GM19324 (cell line): ENCODE measurements around the gene KLC3.
"Not testable (repeated sequence)": the region's sequence is repeated elsewhere in the genome, so short reads cannot be mapped to it uniquely, and the experiment has no call there.

Experiments
- ATAC-seq: cut with Tn5 transposase; IDR thresholded peaks from one replicate; pipeline ENCODE4 v1.9.1; 2021; ENCODE audit warnings: mild to moderate bottlenecking, moderate library complexity; ENCODE audit not compliant: unreplicated experiment, low FRiP score

KLC3 gene

DNA sequence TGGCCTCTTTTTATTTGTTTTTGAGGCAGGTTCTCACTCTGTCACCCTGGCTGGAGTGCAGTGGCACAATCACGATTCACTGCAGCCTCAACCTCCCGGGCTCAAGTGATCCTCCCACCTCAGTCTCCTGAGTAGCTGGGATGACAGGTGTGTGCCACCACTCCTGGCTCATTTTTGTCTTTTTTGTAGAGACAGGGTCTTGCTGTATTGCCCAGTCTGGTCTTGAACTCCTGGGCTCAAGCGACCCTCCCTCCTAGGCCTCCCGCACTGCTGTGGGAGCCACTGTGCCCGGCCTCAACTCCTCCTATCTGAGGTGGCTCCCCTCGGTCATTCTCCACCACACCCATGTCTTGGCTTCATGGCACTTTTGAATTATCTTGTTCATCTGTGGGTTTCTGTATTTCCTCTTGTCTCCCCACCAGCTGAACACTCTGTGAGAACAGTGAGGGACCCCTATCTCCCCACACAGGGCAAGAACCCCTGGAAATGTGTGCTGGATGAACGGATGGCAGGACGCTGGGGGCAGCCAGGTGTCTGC, 25.8 kb upstream of the KLC3 start:
- no peak for ATAC-seq

DNA sequence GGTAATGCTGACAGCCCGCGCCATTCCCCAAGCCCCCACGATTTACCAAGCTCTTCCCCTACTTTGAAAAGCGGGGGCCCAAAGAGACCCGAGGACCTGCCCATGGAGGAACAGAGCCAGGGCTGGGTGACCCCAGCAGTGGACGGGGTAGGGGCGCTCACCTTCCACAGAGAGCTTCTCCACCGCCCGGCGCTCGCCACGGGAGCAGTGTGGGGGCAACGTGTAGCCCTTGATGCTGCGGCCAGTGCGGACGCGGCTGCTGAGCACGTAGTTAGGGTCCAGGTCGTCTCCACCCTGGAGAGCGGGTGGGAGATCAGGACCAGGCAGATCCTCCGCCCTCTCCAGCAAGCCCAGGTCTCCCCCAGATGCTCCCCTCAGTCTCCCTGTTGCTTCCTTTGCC, 25.2 kb upstream of the KLC3 start:
- ATAC-seq: no peak

DNA sequence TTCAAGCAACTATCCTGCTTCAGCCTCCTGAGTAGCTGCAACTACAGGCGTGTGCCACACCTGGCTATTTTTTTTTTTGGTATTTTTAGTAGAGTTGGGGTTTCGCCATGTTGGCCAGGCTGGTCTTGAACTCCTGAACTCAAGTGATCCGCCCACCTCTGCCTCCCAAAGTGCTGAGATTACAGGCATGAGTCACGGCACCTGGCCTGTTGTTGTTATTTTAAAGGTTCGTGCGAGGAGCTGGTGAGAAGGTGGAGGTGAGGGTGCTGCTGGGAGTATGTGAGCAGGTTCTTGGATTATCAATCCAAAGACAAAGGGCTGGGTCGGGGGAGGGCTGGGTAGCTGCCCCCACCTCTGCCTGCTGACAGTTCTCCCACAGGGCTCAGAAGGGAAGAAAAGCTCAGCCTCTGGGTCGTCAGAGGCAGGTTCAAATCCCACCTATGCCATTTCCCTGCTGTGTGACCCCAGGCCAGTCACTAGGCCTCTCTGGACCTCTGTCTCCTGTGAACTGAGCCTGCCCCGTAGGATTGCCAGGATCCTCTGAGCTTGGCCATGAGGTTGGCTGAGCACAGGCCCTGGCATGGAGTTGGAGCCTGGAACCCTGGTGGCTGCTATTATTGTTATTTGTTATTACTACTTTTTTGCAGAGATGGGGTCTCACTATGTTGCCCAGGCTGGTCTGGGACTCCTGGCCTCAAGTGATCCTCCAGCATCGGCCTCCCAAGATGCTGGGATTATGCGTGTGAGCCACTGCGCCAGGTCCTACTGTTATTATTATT, 19.4 kb upstream of the KLC3 start:
- no peak for ATAC-seq

DNA sequence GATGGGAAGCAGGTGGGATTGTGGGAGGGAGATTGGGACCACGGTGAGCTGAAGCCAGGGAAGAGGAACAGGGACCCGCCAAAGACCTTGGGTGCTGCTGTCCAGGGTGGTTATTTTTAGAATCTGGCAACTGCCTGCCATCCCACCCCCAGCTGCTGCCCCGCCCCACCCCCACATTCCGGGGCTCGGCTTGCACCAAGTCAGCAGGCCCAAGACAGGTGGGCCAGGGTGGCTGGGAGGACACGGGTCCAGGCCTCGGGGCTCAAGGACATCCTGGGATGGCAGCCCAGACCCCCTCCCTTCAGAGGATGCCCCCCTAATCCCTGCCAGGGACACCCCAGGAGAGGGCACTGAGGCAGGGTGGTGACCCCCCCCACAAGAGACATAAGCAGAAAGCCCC, 18.7 kb upstream of the KLC3 start:
- ATAC-seq: no peak

DNA sequence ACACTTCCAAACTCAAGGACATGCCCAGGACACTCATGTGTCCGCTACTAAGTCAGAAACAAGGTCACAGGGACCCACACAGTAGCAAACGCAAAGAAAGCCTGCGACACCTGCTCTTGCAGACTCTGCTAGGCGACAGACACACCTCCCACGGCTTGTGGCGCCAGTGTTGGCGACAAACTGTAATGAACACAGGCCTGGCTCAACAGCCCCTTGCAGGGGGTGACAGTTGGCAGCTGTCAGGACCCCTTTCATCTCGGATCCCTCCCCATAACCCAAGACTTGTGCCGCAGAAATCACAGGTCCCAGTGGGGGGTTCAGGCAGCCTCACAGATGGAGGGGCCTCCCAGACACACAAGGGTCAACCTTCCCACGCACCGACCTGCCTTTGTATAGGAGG, 18.2 kb upstream of the KLC3 start:
- ATAC-seq: no peak

DNA sequence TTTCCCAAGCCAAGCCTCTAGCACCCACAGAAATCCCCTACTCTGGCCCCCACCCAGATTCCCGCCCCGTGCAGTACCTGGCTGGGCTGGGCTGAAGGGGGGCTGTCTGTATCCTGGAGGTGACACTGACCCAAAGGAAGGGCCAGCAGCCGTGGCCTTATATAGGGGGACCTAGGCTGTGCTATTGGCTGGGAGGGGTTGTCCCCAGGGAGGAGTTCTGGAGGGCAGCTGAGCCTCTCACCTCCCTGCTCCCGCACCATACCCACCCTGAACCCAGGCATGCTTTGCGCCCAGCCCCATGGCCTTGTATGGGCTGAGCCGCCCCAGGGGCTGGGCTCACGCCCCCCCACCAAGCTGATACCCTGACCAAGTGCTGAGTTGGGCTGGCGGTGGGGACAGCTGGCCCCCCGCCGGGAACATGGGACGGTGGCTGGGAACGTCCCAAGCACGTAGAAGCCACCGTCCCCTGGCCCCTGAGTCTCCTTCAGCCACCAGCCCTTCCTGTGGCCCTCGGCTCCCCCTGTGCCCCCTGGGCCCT, 17.7 kb upstream of the KLC3 start, which contains the start of gene CKM:
Gene CKM (minus strand): TSS at position 132 of the 538 bp plus-strand sequence. CDS start 3,162 bp downstream, outside the sequence.
- no peak for ATAC-seq

DNA sequence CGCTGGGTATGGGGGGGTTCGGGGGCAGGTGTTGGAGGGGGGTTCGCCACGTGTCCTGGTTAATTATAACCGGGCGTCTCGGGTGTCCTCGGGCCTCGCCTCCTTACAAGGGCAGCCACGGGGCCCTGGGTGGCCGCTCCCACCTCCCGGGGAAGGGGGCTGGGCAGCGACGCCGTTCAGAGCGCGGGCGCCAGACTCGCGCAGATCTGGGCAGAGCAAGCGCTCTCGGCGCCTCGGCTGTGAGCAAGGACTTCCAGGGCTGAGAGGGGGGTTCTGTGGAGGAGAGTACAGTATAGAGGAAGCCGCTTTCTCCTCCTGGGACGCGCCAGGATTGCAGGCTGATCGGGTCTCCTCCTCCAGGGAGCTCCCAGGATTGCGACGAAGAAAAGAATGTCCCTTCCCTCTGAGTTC, 16.9 kb upstream of the KLC3 start:
- no peak for ATAC-seq

DNA sequence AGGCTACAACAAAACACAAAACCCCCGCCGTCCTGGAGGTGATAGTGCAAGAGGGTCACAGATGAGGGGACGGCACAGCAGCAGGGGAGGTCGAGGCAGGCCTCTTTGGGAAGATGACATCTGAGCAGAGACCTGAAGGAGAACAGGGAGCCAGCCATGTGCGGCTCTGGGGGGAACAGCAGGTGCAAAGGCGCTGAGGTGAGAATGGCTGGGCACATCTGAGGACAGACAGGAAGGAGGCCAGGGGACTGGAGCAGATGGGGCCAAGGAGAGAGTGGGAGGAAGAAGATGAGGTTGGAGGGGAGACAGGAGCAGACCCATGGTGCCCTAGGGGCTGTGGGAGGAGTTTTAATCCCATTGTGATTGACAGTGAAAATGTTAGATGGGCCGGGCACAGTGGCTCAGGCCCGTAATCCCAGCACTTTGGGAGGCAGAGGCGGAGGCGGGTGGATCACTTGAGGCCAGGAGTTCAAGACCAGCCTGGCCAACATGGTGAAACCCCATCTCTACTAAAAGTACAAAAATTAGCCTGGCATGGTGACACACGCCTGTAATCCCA, 16.1 kb upstream of the KLC3 start:
- ATAC-seq: no peak

DNA sequence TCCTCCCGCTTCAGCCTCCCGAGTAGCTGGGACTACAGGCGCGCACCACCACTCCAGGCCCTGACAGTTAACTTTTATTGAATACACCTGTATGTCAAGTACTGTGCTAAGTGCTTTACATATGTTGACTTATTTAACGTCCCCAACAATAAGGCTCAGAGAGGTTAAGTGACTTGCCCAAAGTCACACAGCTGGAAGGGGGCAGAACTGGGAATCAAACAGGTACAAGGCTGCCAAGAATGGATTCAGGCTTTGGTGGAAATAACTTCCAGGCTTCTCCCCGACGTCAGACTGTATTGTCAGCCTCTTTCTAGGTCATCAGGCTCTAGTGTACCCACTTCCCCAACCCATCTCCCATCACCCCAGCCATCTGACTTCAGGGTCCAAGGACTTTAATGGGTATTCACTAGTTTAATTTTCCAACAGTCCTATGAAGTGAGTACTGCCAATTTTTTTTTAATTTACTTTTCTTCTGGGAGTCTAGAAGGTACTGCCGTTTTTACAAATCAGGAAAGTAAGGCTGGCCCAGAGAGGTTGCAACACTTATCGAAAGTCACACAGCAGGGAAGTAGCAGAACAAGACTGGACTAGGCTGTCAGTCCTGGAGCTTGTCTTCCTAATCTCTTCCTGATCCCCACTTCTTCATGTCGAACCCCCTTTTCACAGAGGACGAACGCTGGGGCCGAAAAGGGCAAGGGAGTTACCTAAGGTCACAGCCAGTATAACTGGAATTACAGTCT, 13.0 kb upstream of the KLC3 start:
- no peak for ATAC-seq

DNA sequence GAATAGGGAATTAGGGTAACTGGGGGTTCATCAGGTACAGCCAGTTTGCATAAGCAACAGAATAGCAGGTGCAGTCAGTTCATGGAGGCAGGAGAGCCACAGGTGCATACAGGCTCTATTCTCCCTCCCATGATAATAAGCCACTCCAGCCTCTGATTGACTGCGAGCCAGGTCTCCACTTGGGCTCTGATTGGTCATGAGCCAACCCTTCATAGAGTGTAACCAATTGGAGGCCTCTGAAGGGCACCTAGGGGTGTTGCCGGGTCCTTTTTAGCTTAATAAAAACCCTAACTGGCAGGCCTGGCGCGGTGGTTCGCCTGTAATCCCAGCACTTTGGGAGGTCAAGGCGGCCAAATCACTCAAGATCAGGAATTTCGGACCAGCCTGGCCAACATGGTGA, 9.1 kb upstream of the KLC3 start:
- no peak for ATAC-seq

DNA sequence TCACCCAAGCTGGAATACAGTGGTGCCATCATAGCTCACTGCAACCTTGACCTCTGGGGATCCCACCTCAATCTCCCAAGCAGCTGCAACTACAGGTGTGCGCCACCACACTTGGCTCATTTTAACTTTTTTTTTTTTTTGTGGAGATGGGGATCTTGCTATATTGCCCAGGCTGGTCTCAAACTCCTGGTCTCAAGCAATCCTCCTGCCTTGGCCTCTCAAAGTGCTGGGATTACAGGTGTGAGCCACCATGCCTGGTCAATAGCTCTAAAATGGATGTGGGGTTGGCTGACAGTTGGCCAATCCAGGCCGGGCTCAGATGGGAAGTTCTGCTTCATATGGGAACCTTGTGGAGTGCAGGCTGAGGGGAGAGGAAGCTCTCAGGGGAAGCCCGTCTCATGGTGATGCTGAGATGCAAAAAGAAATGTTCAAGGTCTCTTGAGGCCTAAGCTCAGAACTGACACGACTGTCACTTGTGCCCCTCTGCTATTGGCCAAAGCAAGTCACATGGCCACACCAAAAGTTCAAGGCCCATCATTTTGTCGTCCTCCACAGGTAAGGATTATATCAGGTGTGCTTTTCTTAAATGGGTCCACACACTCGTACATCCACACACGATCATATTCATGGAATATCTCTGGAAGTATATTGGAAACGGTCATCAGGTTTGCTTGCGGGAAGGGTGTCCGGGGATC, 6.8 kb upstream of the KLC3 start:
- ATAC-seq: no peak

DNA sequence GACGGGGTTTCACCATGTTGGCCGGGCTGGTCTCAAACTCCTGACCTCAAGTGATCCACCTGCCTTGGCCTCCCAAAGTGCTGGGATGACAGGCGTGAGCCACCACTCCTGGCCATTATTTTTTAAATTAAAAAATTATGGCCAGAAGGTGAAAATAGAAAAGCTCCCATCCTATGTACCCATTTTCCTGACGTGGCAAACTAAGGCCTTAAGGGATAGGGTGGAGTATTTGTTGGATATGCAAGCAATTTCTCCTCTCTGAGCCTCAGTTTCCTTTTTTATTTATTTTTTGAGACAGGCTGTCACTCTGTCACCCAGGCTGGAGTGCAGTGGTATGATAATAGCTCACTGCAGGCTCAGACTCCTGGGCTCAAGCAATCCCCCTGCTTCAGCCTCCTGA, 5.7 kb upstream of the KLC3 start:
- ATAC-seq: not testable (repeated sequence)

DNA sequence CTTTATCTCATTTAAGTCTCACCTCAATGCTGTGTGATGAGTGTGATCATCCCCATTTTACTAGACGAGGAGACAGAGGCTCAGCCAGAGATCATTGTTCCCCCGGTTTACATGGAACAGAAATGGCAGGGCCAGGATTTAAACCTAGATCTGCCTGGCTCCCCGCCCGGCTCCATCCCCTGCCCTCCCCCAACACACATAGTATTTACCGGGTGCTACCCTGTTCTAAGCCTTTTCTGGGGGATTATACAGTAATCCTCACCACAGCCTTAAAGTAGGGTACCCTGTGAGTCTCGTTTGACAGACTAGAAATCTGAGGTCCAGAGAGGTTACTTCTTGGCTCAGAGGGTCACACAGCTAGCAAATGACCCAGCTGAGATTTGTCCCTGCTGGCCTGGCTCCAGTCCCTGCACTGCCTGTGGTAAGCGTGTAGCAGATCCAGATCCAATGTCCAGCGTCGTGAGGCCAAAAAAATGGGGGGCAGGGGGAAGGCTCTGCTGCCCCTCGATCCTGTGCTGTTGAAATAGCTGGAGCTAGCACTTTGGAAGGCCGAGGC, 3.8 kb upstream of the KLC3 start:
- no peak for ATAC-seq

DNA sequence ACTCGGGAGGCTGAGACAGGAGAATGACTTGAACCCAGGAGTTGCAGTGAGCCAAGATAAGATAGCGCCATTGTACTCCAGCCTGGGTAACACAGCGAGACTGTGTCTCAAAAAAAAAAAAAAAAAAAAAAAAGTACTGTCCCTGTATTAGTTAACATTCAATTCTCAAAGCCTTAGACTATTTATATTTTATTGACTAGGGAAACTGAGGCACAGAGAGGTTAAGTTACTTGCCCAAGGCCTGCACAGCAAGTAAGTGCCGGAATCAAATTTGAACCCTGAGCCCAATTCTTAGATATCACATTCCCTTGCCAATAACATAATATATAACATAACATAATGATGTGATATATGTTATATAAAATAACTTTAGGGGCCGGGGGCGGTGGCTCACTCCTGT, 921 bp upstream of the KLC3 start:
- no peak for ATAC-seq

DNA sequence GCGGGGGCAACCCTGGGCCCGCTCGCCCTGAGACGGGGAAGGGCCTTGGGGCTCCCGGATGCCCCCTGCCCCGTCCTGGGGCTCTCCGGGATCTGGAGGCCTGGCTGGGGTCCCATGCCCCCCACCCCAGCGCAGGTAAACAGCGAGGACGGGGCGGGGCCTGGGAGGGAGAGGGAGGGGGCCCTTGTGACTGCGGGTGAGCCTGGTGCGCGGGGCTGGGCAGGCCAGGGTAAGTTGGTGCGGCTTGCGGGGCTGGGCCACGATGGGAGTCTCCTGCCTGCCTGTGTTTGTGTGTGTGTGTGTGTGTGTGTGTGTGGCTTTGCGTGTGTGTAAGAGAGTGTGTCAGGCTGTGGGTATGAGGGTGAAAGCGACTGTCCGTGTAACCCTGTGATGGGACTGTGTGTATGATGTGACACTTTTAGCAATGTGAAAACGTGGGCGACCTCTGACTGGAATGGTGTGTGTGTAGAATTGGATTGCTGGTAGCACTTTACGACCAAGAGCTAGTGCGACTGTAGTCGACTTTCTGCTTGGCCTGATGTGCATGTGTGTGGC, 426 bp downstream of the KLC3 start:
- ATAC-seq: no peak

DNA sequence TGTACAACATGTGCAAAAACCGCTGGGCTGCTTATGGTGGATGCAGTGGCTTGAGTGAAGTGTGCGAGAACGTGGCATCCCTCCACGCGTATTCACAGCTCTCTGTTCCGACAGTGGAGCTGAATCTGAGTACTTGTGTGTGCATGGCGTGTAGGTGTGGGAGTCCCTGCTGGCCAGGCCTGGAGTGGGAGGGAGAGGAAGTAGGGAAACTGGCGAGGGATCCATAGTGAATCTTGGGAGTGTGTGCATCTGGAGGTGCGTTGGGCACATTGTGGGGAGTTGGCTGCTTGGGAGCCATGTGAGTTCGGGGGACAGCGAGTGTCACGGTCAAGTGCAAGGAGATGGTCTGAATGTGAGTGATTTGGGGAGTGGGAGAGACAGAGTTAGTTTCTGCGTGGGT, 2.4 kb downstream of the KLC3 start:
- ATAC-seq: no peak

DNA sequence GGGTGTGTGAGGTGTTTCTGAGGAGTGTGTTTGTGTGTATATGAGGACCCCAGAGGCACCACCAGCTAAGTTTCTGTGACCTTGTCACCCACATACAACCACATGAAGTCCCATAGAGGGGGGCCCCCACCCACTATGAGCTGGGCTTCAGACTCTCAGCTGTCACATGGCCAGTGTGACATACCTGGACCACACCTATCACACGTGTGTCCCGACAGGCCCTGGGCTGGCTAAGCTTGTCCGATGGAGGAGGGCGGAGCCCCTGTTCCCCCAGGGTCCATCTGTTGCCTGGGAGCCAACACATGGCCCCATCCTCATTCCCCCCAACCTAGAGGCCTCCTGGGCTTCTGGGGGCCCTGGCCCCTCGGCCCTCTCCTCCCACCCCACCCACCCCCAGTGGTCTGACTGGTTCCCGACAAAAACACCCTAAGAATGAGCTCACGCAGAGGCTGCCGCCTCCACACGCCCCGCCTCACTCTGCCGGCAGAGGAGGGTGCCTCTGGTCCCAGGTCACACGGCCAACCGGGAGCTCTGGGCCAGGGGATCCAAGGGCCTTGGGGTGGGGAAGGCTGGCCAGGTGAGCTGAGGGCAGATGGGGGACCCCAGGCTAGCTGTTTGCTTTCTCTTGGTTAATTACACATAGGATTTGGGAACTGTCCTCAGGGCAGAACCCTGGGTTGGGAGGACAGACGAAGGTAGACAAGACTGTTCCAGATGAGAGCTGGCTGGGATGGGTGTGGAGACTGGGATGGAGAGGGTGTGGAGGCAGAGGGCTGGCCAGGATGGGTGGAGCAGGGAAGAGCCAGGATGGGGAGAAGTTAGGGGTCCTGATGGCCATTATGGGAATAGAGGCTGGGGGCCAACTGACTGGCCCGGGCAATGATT, 4.3 kb downstream of the KLC3 start:
- ATAC-seq: no peak

DNA sequence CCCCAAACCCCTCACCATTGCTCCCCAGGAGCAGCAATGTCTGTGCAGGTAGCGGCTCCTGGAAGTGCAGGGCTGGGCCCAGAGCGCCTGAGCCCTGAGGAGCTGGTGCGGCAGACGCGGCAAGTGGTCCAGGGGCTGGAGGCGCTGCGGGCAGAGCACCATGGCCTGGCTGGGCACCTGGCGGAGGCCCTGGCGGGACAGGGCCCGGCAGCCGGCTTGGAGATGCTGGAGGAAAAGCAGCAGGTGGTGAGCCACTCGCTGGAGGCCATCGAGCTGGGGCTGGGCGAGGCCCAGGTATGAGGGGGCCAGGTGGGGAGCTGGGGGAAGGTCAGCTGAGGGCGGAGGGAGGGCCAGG, 4.9 kb downstream of the KLC3 start:
- ATAC-seq: no peak

DNA sequence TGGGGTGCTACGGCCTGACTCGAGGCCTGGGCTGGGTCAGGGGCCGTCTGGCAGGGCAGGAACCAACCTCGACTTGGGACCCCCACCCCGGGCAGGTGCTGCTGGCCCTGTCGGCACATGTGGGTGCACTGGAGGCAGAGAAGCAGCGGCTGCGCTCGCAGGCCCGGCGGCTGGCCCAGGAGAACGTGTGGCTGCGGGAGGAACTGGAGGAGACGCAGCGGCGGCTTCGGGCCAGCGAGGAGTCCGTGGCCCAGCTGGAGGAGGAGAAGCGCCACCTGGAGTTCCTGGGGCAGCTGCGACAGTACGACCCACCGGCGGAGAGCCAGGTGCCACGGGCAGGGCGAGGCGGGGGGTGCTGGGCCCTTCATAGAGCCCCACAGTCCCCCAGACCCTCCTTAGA, 5.9 kb downstream of the KLC3 start:
- ATAC-seq: no peak
